PC-9 (cell line): ENCODE results near the gene EXO1. TPM values are rescaled to one million over a fixed set of nuclear protein-coding genes. Genes with fewer than 3 reads are reported as not detected.

Experiments
- BruUV-seq: library from RNA; stranded (reverse); fragments of 400-500 nt; replicated peaks from 2 replicates; lab custom pipeline; 2021; lab: Mats Ljungman, UMichigan
- CTCF ChIA-PET: fragments of 300-600 bp; sonication (Branson Sonifier 250); formaldehyde crosslinking; loops from one replicate; lab custom pipeline; 2022; ENCODE audit warnings: antibody characterized with exemption; lab: Charles Lee
- POLR2A ChIA-PET: fragments of 300-600 bp; sonication (Branson Sonifier 250); formaldehyde crosslinking; loops from one replicate; lab custom pipeline; 2022; ENCODE audit warnings: antibody characterized with exemption; ENCODE audit not compliant: unreplicated experiment; lab: Charles Lee
- DNase-seq, 2 experiments: peaks; one replicate each; pipeline versions ENCODE4 v3.0.0 to v3.0.0-alpha.2; 2015 to 2022; ENCODE audit warnings: mixed read lengths in 1 of 2
- H2AFZ ChIP-seq: fragments of 200-600 bp; sonication (generic); 2 replicates; pipeline ENCODE4 v1.8.1; 2017; ENCODE audit warnings: antibody characterized with exemption
- H3F3A ChIP-seq: fragments of 200-600 bp; sonication (generic); 2 replicates; pipeline ENCODE4 v1.8.1; 2017; ENCODE audit warnings: antibody characterized with exemption, mild to moderate bottlenecking, low read depth; ENCODE audit not compliant: insufficient read depth
- H3K27ac ChIP-seq: fragments of 200-600 bp; sonication (generic); 2 replicates; pipeline ENCODE4 v1.6.1; 2016; ENCODE audit warnings: mixed run types
- H3K27me3 ChIP-seq: fragments of 200-600 bp; sonication (generic); 2 replicates; pipeline ENCODE4 v1.6.1; 2016; ENCODE audit warnings: low read depth, mixed run types; ENCODE audit not compliant: insufficient read depth
- H3K36me3 ChIP-seq: fragments of 200-600 bp; sonication (generic); 2 replicates; pipeline ENCODE4 v1.6.1; 2016; ENCODE audit warnings: low read depth, mixed run types
- H3K4me1 ChIP-seq: fragments of 200-600 bp; sonication (generic); replicated peaks from 2 replicates; pipeline ENCODE4 v1.6.1; 2016; ENCODE audit warnings: mixed run types; ENCODE audit not compliant: insufficient read depth
- H3K4me2 ChIP-seq: fragments of 200-600 bp; sonication (generic); 2 replicates; pipeline ENCODE4 v1.6.1; 2017; ENCODE audit warnings: mixed run types
- H3K4me3 ChIP-seq: fragments of 200-600 bp; sonication (generic); 2 replicates; pipeline ENCODE4 v1.6.1; 2016; ENCODE audit warnings: mixed run types
- H3K79me2 ChIP-seq: fragments of 200-600 bp; sonication (generic); 2 replicates; pipeline ENCODE4 v1.6.1; 2017; ENCODE audit warnings: low read depth, mixed run types
- H3K9me2 ChIP-seq: fragments of 200-600 bp; sonication (generic); 2 replicates; pipeline ENCODE4 v1.8.1; 2017; ENCODE audit warnings: mild to moderate bottlenecking; ENCODE audit not compliant: insufficient read depth
- H3K9me3 ChIP-seq: fragments of 200-600 bp; sonication (generic); 2 replicates; pipeline ENCODE4 v1.8.1; 2016; ENCODE audit warnings: low read depth; ENCODE audit not compliant: insufficient read depth
- H4K20me1 ChIP-seq: fragments of 200-600 bp; sonication (generic); 2 replicates; pipeline ENCODE4 v1.8.1; 2017; ENCODE audit not compliant: insufficient read depth
- EZH2 ChIP-seq: fragments of 200-600 bp; sonication (generic); IDR thresholded peaks from 2 replicates; pipeline ENCODE4 v1.8.0; 2017; ENCODE audit warnings: antibody characterized with exemption, low read depth
- intact Hi-C: fragments of 100-400 bp; cut with micrococcal nuclease; formaldehyde crosslinking; loops from one replicate; pipeline ENCODE4 v1.10.0; 2022; ENCODE audit not compliant: unreplicated experiment
- total RNA-seq: library from RNA; stranded (reverse); gene quantifications from 2 replicates; pipeline ENCODE4 v1.2.3, GENCODE V29; 2021
- TF ChIP-seq, protein P1 (sequence below): fragments of 200-600 bp; sonication (generic); conservative IDR thresholded peaks from 2 replicates; pipeline ENCODE4 v1.6.1; 2017; ENCODE audit warnings: mixed run types, antibody characterized with exemption, mild to moderate bottlenecking, moderate library complexity

EXO1 gene
- total RNA-seq, 1 experiment from 2014 or later: 32.1 TPM

DNA sequence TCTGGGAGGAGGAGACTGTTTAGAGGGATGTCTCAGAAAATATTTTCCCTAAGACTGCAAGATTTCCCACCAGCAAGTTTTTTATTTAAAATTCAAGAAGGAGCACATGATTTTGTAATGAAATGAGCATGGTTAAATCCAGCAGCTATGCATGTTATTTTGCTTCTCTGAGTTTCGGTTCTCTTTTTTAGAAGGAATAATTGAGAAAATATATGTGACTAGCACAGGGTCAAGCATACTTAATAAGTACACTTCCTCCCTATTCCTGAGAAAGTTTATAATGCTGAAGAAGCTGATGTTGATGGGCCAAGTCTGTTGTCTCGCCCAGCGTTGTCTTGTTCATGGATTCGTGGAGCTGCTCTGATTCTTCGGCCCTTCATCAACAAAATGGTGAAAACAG, 51.2 kb downstream of the EXO1 start:
- Histone ChIP-seq H4K20me1 (no peaks in the 10 kb centered on the region), H3F3A (peaks cover 15% of the 10 kb centered on the region), H3K36me3 (no peaks in the 10 kb centered on the region), H3K79me2 (no peaks in the 10 kb centered on the region), H3K9me3 (no peaks in the 10 kb centered on the region), H3K27me3 (no peaks in the 10 kb centered on the region), H2AFZ (no peak overlapping the region), H3K9me2 (no peaks in the 10 kb centered on the region), H3K4me2 (no peak overlapping the region), H3K27ac (no peak overlapping the region), H3K4me1 (peaks cover 7% of the 10 kb centered on the region; the same call in 1 of the 2 replicates), H3K4me3 (no peak overlapping the region)
- intact Hi-C loops: loop anchor here (5.0 to 10.0 kb wide), 2 partner anchors 226 to 287 kb away; no protein-coding TSS in a partner anchor
- CTCF ChIA-PET: no interaction called here
- POLR2A ChIA-PET: no interaction called here
- TF ChIP-seq, protein P1, sequence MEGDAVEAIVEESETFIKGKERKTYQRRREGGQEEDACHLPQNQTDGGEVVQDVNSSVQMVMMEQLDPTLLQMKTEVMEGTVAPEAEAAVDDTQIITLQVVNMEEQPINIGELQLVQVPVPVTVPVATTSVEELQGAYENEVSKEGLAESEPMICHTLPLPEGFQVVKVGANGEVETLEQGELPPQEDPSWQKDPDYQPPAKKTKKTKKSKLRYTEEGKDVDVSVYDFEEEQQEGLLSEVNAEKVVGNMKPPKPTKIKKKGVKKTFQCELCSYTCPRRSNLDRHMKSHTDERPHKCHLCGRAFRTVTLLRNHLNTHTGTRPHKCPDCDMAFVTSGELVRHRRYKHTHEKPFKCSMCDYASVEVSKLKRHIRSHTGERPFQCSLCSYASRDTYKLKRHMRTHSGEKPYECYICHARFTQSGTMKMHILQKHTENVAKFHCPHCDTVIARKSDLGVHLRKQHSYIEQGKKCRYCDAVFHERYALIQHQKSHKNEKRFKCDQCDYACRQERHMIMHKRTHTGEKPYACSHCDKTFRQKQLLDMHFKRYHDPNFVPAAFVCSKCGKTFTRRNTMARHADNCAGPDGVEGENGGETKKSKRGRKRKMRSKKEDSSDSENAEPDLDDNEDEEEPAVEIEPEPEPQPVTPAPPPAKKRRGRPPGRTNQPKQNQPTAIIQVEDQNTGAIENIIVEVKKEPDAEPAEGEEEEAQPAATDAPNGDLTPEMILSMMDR: no peak
- TF ChIP-seq EZH2: no peak
- BruUV-seq: no TSS peak
- DNase-seq: no peak

DNA sequence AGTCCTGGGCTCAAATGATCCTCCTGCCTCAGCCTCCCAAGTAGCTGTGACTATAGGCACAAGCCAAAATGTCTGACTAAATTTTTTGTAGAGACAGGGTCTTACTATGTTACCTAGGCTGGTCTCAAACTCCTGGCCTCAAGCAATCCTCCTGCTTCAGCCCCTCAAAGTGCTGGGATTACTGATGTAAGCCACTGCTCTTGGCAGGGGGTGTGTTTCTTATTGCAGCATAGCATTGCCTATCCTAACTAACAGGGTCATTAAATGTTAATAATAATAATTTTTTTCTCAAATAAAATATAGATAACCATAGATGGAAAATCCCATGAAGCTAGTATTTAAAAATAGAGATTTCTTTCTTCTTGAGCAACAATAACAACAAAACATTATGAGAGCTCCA, 52.4 kb downstream of the EXO1 start:
- Histone ChIP-seq H3K79me2 (no peaks in the 10 kb centered on the region), H3K27me3 (no peaks in the 10 kb centered on the region), H3K4me1 (no peaks in the 10 kb centered on the region; the same call in 1 of the 2 replicates), H3K4me2 (no peak overlapping the region), H3K4me3 (no peak overlapping the region), H3K9me3 (no peaks in the 10 kb centered on the region), H3K9me2 (no peaks in the 10 kb centered on the region), H3F3A (peaks cover 5% of the 10 kb centered on the region), H2AFZ (no peak overlapping the region), H4K20me1 (no peaks in the 10 kb centered on the region), H3K36me3 (no peaks in the 10 kb centered on the region), H3K27ac (no peak overlapping the region)
- TF ChIP-seq, protein P1: no peak
- no peak for TF ChIP-seq EZH2
- DNase-seq: no peak
- ChIA-PET CTCF (no interaction called here), POLR2A (no interaction called here)
- intact Hi-C loops: no loop called here
- BruUV-seq: no TSS peak

DNA sequence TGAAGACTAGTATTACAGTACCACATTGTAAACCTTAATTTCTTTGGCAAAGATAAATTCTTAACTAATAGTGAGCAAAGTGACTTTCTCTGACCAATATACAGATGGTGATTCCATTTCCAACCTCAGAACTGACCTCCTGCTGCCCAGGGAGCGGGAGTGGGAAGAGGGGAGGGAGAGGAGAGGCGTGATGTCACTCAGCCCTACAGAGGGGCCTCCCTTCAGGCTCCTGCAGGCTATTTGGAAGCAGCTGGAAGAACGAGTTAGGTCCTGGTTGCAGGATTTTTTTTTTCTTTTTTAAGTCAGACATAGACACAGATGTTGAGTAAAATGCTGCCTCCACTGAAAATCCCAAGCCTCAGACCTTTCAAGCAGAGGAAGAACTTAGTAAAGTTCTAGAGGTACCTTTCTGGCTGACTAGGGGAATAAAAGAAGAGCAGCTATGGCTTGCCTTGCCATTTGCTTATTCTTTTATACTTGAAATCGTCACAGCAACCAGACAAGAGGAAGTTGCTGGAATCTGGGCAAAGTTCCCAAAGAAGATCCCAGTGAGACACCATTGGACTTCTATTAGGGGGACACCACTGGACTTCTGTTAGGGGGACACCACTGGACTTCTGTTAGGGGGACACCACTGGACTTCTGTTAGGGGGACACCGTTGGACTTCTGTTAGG, 54.5 kb downstream of the EXO1 start:
- TF ChIP-seq, protein P1: no peak
- DNase-seq: no peak
- Histone ChIP-seq H3K36me3 (no peaks in the 10 kb centered on the region), H3K9me2 (no peaks in the 10 kb centered on the region), H3F3A (no peaks in the 10 kb centered on the region), H3K4me3 (no peak overlapping the region), H3K27me3 (no peaks in the 10 kb centered on the region), H3K27ac (no peak overlapping the region), H3K4me1 (no peaks in the 10 kb centered on the region), H3K4me2 (no peak overlapping the region), H4K20me1 (no peaks in the 10 kb centered on the region), H3K79me2 (no peaks in the 10 kb centered on the region), H2AFZ (no peak overlapping the region), H3K9me3 (no peaks in the 10 kb centered on the region)
- ChIA-PET POLR2A (no interaction called here), CTCF (no interaction called here)
- BruUV-seq: no TSS peak
- intact Hi-C loops: no loop called here
